ENCODE measurements around the gene SPOCK1.

GRCh38 chr5:137501226-137501625 is 2.1 kb upstream of the SPOCK1 start:
- TF ChIP-seq GATA2 (IDR thresholded peaks at IDR 0.05; ENCODE audit: low read depth, low read length) (no peak), GATA3 (IDR thresholded peaks at IDR 0.05; ENCODE audit: low read depth, low read length) (no peak)

Measured in SH-SY5Y (cell line).